Panc1 (cell line): ENCODE results near the gene ELMO2.

Source experiments
- CTCF ChIP-seq: fragments of 450-650 bp; IDR thresholded peaks from 2 replicates; pipeline ENCODE4 v1.5.1; 2017; ENCODE audit warnings: mild to moderate bottlenecking
- POLR2AphosphoS5 ChIP-seq: IDR thresholded peaks from 2 replicates; pipeline ENCODE4 v1.6.1; 2012; ENCODE audit warnings: mild to moderate bottlenecking, low read depth, low read length, moderate library complexity
- REST ChIP-seq, 2 experiments: IDR thresholded peaks; 2 replicates each; pipeline ENCODE4 v1.6.1; 2011 to 2012; ENCODE audit warnings: low read depth in 2 of 2, control low read depth in 1 of 2, low read length in 1 of 2, mild to moderate bottlenecking in 1 of 2, moderate library complexity in 1 of 2; ENCODE audit not compliant: insufficient read depth in 1 of 2

- TF ChIP-seq CTCF (no peak), REST (IDR thresholded peaks at IDR 0.05; ENCODE audit: insufficient read depth in 1 of 2, low read depth in 2 of 2, low read length in 1 of 2) (no peak), POLR2AphosphoS5 (no peak)
Measured at GRCh38 chr20:46407671-46407996, 1.2 kb upstream of the ELMO2 start.
